ENCODE measurements around the gene PUS1.

DNA sequence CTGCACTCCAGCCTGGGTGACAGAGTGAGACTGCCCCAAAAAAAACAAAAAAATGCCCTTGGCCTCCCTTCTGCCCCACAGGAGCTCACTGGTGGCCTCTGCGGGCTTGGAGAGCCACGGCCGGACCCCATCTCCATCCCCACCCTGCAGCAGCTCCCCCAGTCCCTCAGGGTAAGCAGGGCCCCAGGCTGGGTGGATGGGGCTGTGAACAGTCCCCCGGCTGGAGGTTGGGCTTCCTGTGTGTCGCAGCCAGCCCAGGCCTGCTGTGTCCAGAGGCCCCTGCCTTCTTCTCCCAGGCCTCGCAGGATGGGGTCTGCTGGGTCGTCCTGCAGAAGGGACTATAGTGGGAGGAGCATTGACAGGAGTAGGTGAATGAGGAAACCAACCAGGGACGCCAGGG, 15.4 kb upstream of the PUS1 start:
- TF ChIP-seq, protein P1, sequence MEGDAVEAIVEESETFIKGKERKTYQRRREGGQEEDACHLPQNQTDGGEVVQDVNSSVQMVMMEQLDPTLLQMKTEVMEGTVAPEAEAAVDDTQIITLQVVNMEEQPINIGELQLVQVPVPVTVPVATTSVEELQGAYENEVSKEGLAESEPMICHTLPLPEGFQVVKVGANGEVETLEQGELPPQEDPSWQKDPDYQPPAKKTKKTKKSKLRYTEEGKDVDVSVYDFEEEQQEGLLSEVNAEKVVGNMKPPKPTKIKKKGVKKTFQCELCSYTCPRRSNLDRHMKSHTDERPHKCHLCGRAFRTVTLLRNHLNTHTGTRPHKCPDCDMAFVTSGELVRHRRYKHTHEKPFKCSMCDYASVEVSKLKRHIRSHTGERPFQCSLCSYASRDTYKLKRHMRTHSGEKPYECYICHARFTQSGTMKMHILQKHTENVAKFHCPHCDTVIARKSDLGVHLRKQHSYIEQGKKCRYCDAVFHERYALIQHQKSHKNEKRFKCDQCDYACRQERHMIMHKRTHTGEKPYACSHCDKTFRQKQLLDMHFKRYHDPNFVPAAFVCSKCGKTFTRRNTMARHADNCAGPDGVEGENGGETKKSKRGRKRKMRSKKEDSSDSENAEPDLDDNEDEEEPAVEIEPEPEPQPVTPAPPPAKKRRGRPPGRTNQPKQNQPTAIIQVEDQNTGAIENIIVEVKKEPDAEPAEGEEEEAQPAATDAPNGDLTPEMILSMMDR (IDR thresholded peaks at IDR 0.05) = no peak
- TF ChIP-seq POLR2A (IDR thresholded peaks at IDR 0.05) = no peak
